RWPE1 (cell line): ENCODE measurements around the gene SDCBP2.

Experiments
- CTCF ChIA-PET: fragments of 350-600 bp; sonication (Branson Sonifier 250); formaldehyde crosslinking; extraction: SDS; loops from one replicate; lab custom pipeline; 2021; lab: Yijun Ruan, JAX
- POLR2A ChIA-PET: fragments of 400-600 bp; formaldehyde crosslinking; extraction: SDS; loops from one replicate; lab custom pipeline; 2020; ENCODE audit warnings: antibody characterized with exemption; ENCODE audit not compliant: low non-redundant PET; lab: Yijun Ruan, JAX
- DNase-seq: peaks from one replicate; pipeline ENCODE4 v3.0.0; 2012; ENCODE audit warnings: low spot score
- H3K27ac ChIP-seq: fragments of 450-650 bp; 2 replicates; pipeline ENCODE4 v1.5.1; 2017
- TF ChIP-seq, protein P1 (sequence below): fragments of 450-650 bp; conservative IDR thresholded peaks from 2 replicates; pipeline ENCODE4 v1.5.1; 2017; ENCODE audit warnings: low read depth, mild to moderate bottlenecking

SDCBP2 gene

DNA sequence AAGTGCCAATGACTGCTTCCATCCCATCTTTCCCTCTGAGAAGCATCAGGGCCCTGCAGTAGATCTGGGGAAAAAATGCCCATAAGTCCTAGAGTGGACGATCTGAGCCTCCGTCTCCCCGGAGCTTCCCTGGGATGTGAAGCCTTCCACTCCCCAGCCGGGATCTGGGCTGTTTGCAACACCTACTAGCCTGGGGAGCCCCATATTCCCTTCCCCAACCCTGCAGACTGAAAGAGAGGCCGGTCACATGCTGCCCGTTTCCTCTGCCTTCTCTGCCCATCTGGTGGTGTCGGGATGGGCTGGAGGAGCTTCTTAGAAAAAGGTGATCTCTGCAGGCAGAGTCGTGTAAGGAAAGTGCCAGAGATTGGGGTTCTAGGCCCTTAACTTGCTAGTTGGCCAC, 61.8 kb downstream of the SDCBP2 start:
- POLR2A ChIA-PET: no interaction called here
- CTCF ChIA-PET: interaction anchor here (0.6 kb wide), 2 partner anchors 194 to 200 kb away, joined by 4 to 6 read pairs; partner anchors contain the start of gene NSFL1C

DNA sequence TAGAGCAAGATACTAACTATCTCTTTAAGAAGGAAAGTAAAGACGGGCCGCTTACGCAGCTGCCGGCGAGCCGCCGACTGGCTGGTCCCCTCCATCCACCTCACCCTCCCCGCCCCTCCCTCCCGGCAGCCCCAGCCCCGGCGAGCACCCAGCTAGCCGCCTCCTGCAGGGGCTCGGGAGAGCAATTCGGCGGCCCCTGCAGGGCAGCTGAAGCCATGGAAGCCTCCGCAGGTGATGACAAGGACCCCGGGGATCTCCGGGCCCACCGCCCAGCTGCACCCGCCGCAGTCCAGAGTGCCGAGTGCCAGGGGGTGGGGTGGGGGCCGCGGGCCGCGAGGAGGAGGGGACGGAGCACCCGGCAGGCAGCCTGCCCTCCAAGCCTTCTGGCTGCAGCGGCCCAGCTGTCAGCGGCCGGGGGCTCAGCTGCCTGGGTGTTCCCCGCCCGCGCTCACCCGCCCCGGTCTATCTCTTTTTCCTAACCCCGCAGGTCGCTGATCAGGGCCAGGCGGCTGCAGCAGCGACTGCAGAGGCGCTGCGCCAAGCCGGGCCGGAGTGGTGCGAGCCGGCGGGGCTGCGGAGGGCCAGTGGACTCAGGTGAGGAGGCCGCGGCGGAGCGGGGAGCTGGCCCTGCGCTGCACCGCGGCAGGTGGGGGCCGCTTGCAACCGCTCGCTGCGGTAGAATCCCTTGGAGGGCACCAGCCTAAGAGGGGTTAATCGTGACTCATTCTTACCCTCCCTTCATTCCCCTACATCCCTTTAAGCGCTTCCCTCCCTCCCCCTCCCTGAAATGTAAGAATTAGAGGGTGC, 62.6 kb downstream of the SDCBP2 start, which contains the start of gene SNPH:
SNPH (plus strand) TSS at position 128 of the 807 bp plus-strand sequence. CDS start 29,946 bp downstream, outside the sequence.
- DNase-seq: peak; percentile 75
- POLR2A ChIA-PET: no interaction called here
- TF ChIP-seq, protein P1, sequence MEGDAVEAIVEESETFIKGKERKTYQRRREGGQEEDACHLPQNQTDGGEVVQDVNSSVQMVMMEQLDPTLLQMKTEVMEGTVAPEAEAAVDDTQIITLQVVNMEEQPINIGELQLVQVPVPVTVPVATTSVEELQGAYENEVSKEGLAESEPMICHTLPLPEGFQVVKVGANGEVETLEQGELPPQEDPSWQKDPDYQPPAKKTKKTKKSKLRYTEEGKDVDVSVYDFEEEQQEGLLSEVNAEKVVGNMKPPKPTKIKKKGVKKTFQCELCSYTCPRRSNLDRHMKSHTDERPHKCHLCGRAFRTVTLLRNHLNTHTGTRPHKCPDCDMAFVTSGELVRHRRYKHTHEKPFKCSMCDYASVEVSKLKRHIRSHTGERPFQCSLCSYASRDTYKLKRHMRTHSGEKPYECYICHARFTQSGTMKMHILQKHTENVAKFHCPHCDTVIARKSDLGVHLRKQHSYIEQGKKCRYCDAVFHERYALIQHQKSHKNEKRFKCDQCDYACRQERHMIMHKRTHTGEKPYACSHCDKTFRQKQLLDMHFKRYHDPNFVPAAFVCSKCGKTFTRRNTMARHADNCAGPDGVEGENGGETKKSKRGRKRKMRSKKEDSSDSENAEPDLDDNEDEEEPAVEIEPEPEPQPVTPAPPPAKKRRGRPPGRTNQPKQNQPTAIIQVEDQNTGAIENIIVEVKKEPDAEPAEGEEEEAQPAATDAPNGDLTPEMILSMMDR: no peak
- H3K27ac ChIP-seq: peak within 1 kb of the TSS; percentile 42
- CTCF ChIA-PET: interaction anchor here (0.6 kb wide), 2 partner anchors 201 to 1448 kb away, joined by 3 to 4 read pairs; partner anchors contain the start of gene NSFL1C

More for the DNA sequence above, 61.8 kb downstream of the SDCBP2 start:
- TF ChIP-seq, protein P1: no peak
- no peak for DNase-seq
- no peak overlapping the region for H3K27ac ChIP-seq

DNA sequence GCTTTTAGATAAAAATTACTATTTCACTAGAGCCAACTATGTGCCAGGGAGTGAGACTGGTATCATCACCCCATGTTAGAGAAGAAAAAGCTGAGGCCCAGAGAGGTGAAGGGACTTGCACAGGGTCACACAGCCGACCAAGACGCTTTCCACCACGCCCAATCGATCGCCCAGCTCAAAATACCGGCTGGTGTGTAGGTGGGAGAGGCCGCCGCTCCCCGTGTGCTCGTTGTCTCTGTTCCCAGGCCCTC, 63.1 kb downstream of the SDCBP2 start:
- TF ChIP-seq, protein P1: no peak
- CTCF ChIA-PET: interaction anchor here (0.6 kb wide), 1 partner anchor 1449 kb away, joined by 3 read pairs; no protein-coding TSS in a partner anchor
- peak overlapping the region; percentile 42 for H3K27ac ChIP-seq
- DNase-seq: no peak
- POLR2A ChIA-PET: no interaction called here

DNA sequence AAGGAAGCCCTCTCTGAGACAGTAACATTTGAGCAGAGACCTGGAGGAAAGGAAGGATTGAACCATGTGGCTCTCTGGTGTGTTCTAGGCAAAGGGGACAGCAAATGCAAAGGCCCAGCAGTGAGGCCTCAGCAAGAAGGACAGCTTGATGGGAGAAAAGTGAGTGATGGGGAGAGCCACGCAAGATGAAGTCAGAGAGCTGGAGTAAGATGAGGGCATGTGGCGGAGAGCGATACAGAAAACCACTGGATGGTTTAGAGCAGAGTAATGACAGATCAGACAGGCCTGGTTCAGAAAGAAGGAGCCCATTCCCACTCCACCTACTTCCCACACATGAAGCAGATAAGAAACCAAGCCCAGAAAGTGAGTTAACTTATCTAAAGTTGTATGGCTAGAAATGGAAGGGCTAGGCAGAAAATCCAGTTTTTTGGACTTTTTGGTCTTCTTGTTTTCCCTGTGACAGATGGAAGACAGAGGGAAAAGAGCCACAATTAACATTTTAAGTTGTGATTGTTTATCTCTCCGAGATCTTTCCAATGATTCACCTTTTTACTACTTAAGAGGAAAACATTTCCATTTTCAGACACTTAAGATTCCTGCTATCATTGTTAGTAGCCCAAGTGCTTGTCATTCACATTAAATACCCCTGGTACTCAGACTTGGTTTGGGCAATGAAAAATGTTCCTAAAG, 63.6 kb downstream of the SDCBP2 start:
- ChIA-PET CTCF (interaction anchor here (0.6 kb wide), 1 partner anchor 1449 kb away, joined by 3 read pairs; no protein-coding TSS in a partner anchor), POLR2A (no interaction called here)
- TF ChIP-seq, protein P1: no peak
- peak overlapping the region; percentile 42 for H3K27ac ChIP-seq
- DNase-seq: no peak

DNA sequence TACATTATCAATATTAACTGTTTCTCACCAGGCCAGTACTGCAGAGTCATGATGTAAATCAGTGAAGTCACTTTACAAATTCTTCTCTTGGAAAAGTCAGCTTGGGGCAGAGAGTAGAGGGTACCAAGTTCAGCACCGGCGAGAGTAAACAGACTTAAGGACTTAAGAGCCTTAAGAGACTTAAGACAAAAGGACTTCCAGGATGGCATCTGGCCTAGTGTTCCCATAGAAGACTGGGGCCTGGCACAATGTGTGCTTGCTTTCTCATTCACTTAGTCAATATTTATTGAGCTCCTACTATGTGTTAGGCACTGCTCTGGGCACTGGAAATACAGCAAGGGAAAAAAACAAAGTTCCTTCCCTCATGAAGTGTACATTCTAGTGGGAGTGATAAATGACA, 64.2 kb downstream of the SDCBP2 start:
- ChIA-PET POLR2A (no interaction called here), CTCF (interaction anchor here (0.7 kb wide), 1 partner anchor 257 kb away, joined by 3 read pairs; no protein-coding TSS in a partner anchor)
- no peak overlapping the region for H3K27ac ChIP-seq
- TF ChIP-seq, protein P1: no peak
- DNase-seq: no peak

DNA sequence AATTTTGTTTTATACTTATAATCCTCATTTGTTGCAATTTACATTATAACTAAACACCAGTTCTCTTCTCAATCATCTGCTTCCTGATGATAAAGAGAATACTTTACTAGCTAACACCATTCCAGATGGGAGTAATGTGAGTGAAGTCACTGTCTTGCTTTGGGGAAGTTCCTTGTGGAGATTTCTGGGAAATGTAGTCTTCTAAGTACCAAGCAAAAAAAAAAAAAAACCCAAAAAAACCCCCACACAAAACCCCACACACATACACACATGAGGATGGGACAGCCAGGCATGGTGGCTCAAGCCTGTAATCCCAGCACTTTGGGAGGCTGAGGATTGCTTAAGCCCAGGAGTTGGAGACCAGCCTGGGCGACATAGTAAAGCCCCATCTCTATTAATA, 65.1 kb downstream of the SDCBP2 start:
- TF ChIP-seq, protein P1: no peak
- no peak for DNase-seq
- POLR2A ChIA-PET: no interaction called here
- no peak overlapping the region for H3K27ac ChIP-seq
- CTCF ChIA-PET: no interaction called here
